Vagina (tissue), 2 donors: Measurements from ENCODE around the gene ADGRL3. TPM values are rescaled to one million over a fixed set of nuclear protein-coding genes. Genes with fewer than 3 reads are reported as not detected.

Experiments
- DNase-seq, 2 donors: peaks; one replicate each; pipeline ENCODE4 v3.0.0-alpha.2; 2017; ENCODE audit errors: extremely low spot score in 2 of 2
- H3K27ac ChIP-seq: fragments of 200-600 bp; sonication (generic); one replicate; pipeline ENCODE4 v1.5.1; 2019
- H3K27me3 ChIP-seq: fragments of 200-600 bp; sonication (generic); one replicate; pipeline ENCODE4 v1.5.1; 2019
- H3K36me3 ChIP-seq, 2 donors: fragments of 200-600 bp; sonication (generic); one replicate each; pipeline ENCODE4 v1.5.1; 2017 to 2019
- H3K4me1 ChIP-seq: fragments of 200-600 bp; sonication (generic); one replicate; pipeline ENCODE4 v1.5.1; 2019
- H3K4me3 ChIP-seq, 2 donors: fragments of 200-600 bp; sonication (generic); 1 replicate in 1 of 2; 2 replicates in 1 of 2; pipeline ENCODE4 v1.5.1; 2016 to 2019
- H3K9me3 ChIP-seq: fragments of 200-600 bp; sonication (generic); one replicate; pipeline ENCODE4 v1.5.1; 2019
- POLR2A ChIP-seq, 2 donors: fragments of 450-650 bp; IDR thresholded peaks; one replicate each; pipeline ENCODE4 v1.6.1; 2017; ENCODE audit warnings: antibody characterized with exemption in 2 of 2, mild to moderate bottlenecking in 2 of 2, moderate library complexity in 2 of 2
- POLR2AphosphoS5 ChIP-seq, 2 donors: sonication (generic); formaldehyde crosslinking; IDR thresholded peaks; one replicate each; pipeline ENCODE4 v1.9.0; 2017; ENCODE audit warnings: antibody characterized with exemption in 2 of 2, mild to moderate bottlenecking in 2 of 2, low read depth in 1 of 2; ENCODE audit not compliant: insufficient read depth in 1 of 2
- intact Hi-C: fragments of 100-400 bp; cut with DNase I; formaldehyde crosslinking; loops from one replicate; pipeline ENCODE4 v1.15.1; 2023
- total RNA-seq: library from RNA; depleted of rRNA; stranded (reverse); fragments of >200 nt; gene quantifications from one replicate; pipeline ENCODE4 v1.2.3, GENCODE V29; 2016
- TF ChIP-seq, protein P1 (sequence below), 3 experiments: fragments of 450-650 bp in 2 of 3; fragments of 200-600 bp in 1 of 3; sonication (generic) in 1 of 3; IDR thresholded peaks; one replicate each; pipeline ENCODE4 v1.5.1; 2017 to 2019; ENCODE audit warnings: antibody characterized with exemption in 3 of 3, mild to moderate bottlenecking in 2 of 3, moderate library complexity in 2 of 3

Gene ADGRL3
- total RNA-seq, 1 donor from 2014 or later: 16.9 TPM

- TF ChIP-seq, protein P1, sequence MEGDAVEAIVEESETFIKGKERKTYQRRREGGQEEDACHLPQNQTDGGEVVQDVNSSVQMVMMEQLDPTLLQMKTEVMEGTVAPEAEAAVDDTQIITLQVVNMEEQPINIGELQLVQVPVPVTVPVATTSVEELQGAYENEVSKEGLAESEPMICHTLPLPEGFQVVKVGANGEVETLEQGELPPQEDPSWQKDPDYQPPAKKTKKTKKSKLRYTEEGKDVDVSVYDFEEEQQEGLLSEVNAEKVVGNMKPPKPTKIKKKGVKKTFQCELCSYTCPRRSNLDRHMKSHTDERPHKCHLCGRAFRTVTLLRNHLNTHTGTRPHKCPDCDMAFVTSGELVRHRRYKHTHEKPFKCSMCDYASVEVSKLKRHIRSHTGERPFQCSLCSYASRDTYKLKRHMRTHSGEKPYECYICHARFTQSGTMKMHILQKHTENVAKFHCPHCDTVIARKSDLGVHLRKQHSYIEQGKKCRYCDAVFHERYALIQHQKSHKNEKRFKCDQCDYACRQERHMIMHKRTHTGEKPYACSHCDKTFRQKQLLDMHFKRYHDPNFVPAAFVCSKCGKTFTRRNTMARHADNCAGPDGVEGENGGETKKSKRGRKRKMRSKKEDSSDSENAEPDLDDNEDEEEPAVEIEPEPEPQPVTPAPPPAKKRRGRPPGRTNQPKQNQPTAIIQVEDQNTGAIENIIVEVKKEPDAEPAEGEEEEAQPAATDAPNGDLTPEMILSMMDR (IDR thresholded peaks at IDR 0.05): no peak
- no peak for TF ChIP-seq POLR2AphosphoS5 (IDR thresholded peaks at IDR 0.05; ENCODE audit: insufficient read depth in 1 of 2, low read depth in 1 of 2)
- Histone ChIP-seq H3K4me3 (no peak overlapping the region), H3K27ac (no peak overlapping the region), H3K36me3 (no peaks in the 10 kb centered on the region), H3K4me1 (no peaks in the 10 kb centered on the region), H3K9me3 (no peaks in the 10 kb centered on the region), H3K27me3 (no peaks in the 10 kb centered on the region)
- DNase-seq: no peak
- intact Hi-C loops: no loop called here
Measured at GRCh38 chr4:61992351-61992750, 792.2 kb downstream of the ADGRL3 start.

GRCh38 chr4:61994036-61994435, 793.9 kb downstream of the ADGRL3 start:
- intact Hi-C loops: no loop called here
- DNase-seq: no peak
- Histone ChIP-seq H3K36me3 (no peaks in the 10 kb centered on the region), H3K27me3 (no peaks in the 10 kb centered on the region), H3K9me3 (no peaks in the 10 kb centered on the region), H3K4me1 (no peaks in the 10 kb centered on the region), H3K4me3 (no peak overlapping the region), H3K27ac (no peak overlapping the region)
- TF ChIP-seq POLR2AphosphoS5 (IDR thresholded peaks at IDR 0.05; ENCODE audit: insufficient read depth in 1 of 2, low read depth in 1 of 2) (no peak), POLR2A (IDR thresholded peaks at IDR 0.05) (no peak)
- TF ChIP-seq, protein P1 (IDR thresholded peaks at IDR 0.05): no peak

- no peak for DNase-seq
- H3K4me3 ChIP-seq: no peak overlapping the region
- TF ChIP-seq POLR2AphosphoS5 (IDR thresholded peaks at IDR 0.05; ENCODE audit: insufficient read depth in 1 of 2, low read depth in 1 of 2): no peak
- TF ChIP-seq, protein P1 (IDR thresholded peaks at IDR 0.05): no peak
- TF ChIP-seq POLR2A (IDR thresholded peaks at IDR 0.05): no peak
- H3K4me1 ChIP-seq: no peaks in the 10 kb centered on the region
- H3K9me3 ChIP-seq: no peaks in the 10 kb centered on the region
- H3K36me3 ChIP-seq: no peaks in the 10 kb centered on the region
- no peaks in the 10 kb centered on the region for H3K27me3 ChIP-seq
- no peak overlapping the region for H3K27ac ChIP-seq
- intact Hi-C loops: no loop called here
Measured at GRCh38 chr4:61995717-61996340, 795.7 kb downstream of the ADGRL3 start.

DNA sequence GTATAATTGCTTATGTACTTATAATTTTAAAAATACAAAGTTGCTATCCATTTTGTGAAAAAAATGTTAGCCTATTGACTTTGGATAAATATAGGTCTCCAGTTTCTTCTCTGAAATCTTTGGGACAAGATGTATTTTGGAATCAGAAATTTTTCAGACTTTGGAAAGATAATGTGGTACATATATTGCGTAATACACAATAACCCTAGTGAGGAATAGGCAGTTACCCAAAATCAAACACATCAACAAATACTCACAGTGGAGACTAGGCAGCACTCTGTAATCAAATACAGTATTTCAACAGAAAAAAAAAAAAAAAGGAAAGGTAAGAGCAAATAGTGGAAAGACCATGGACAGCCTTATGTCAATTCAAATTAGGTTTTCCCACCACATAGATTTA, 796.8 kb downstream of the ADGRL3 start:
- Histone ChIP-seq H3K36me3 (no peaks in the 10 kb centered on the region), H3K9me3 (no peaks in the 10 kb centered on the region), H3K27me3 (no peaks in the 10 kb centered on the region), H3K4me1 (no peaks in the 10 kb centered on the region), H3K4me3 (no peak overlapping the region), H3K27ac (no peak overlapping the region)
- no peak for TF ChIP-seq POLR2A (IDR thresholded peaks at IDR 0.05)
- TF ChIP-seq POLR2AphosphoS5 (IDR thresholded peaks at IDR 0.05; ENCODE audit: insufficient read depth in 1 of 2, low read depth in 1 of 2): no peak
- TF ChIP-seq, protein P1 (IDR thresholded peaks at IDR 0.05): no peak
- no peak for DNase-seq
- intact Hi-C loops: no loop called here

DNA sequence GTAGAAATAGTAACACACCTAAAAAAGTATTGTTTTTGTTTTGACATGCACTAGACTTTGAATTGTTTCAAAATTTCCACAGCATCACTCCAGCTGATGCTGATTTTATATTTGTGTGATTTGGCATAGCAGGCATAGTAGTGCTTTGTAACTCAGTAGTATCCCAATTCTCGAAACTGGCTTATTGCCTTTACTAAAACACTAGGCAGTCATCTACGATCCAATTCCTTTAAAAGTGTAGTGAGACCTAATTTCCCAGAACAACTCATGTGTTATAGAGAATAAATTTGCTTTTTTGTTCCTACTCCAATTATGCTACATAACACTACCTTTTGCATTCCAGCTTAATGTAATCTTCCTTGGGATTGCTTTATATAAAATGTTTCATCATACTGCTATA, 797.7 kb downstream of the ADGRL3 start:
- intact Hi-C loops: no loop called here
- no peak for TF ChIP-seq POLR2AphosphoS5 (IDR thresholded peaks at IDR 0.05; ENCODE audit: insufficient read depth in 1 of 2, low read depth in 1 of 2)
- TF ChIP-seq POLR2A (IDR thresholded peaks at IDR 0.05): no peak
- TF ChIP-seq, protein P1 (IDR thresholded peaks at IDR 0.05): no peak
- DNase-seq: no peak
- no peak overlapping the region for H3K27ac ChIP-seq
- no peaks in the 10 kb centered on the region for H3K36me3 ChIP-seq
- no peaks in the 10 kb centered on the region for H3K4me1 ChIP-seq
- no peak overlapping the region for H3K4me3 ChIP-seq
- no peaks in the 10 kb centered on the region for H3K9me3 ChIP-seq
- no peaks in the 10 kb centered on the region for H3K27me3 ChIP-seq
